SIG-M5 treated with dmso at 0.1 percent for 504 hours (cell line): Measurements from ENCODE around the gene FNDC3B.
A peak's percentile ranks its signal among the peaks of the same experiment; 100 is the strongest.

ENCODE experiments used
- DNase-seq: peaks from one replicate; lab custom pipeline; 2025; ENCODE audit not compliant: unreplicated experiment; lab: John Stamatoyannopoulos, UW

FNDC3B gene

GRCh38 chr3:172300862-172301261 lies 261.5 kb downstream of the FNDC3B start:
- no peak for DNase-seq

DNA sequence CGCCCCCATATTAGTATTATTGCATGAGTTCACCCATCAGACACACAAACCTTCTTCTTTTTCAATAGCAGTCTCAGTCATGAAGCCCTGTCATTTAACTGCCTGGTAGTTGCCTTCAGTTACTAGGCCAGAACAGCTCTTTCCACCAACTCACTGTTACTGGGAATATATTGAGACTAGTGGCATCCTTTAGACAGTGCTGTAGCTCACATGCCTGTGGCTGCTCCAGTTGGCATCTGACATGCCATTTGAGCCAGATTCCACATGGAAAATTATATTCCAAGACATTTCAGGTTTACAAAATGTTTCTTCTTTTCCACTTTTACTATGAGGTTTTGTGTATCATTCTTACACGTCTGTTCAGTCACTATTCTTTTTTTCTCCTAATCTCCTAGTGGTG lies 262.8 kb downstream of the FNDC3B start:
- no peak for DNase-seq

DNA sequence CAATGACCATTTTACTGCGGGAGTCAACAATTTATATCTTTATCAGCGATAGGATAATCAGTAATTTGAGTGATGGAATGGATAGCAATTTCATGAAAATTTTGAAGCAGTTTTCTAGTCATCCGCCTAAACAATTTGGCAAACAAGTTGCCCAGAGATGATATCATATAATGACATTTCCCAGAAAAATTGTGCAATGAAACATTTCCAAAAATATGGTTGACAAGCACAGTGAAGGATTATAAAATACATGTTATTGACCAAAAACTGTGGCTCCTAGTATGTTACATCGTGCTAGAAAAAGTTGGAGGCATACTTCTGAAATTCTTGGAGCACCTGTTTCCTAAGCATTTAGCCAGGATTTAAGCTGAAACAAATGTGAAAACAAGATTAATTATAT lies 263.8 kb downstream of the FNDC3B start:
- no peak for DNase-seq

- no peak for DNase-seq
Measured at GRCh38 chr3:172303941-172304558, 264.7 kb downstream of the FNDC3B start.

GRCh38 chr3:172305552-172305951 lies 266.2 kb downstream of the FNDC3B start:
- DNase-seq = no peak

- no peak for DNase-seq
Measured at GRCh38 chr3:172305974-172306373, 266.6 kb downstream of the FNDC3B start.

DNA sequence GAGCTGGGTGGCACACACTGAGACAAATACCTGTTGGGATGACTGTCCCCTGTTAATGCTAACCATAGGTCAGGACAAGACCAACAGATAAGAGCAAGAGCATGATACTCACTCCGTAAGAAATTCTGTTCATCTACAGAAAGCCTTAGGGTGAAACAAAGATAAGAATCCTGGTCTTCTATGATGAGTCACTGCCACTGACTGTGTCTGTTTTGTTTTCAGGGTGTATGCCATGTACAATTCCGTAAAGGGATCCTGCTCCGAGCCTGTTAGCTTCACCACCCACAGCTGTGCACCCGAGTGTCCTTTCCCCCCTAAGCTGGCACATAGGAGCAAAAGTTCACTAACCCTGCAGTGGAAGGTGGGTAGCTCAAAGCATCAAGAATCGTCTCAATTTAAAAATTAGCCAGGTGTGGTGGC lies 267.8 kb downstream of the FNDC3B start:
- no peak for DNase-seq

- no peak for DNase-seq
Measured at GRCh38 chr3:172309059-172309458, 269.7 kb downstream of the FNDC3B start.

DNA sequence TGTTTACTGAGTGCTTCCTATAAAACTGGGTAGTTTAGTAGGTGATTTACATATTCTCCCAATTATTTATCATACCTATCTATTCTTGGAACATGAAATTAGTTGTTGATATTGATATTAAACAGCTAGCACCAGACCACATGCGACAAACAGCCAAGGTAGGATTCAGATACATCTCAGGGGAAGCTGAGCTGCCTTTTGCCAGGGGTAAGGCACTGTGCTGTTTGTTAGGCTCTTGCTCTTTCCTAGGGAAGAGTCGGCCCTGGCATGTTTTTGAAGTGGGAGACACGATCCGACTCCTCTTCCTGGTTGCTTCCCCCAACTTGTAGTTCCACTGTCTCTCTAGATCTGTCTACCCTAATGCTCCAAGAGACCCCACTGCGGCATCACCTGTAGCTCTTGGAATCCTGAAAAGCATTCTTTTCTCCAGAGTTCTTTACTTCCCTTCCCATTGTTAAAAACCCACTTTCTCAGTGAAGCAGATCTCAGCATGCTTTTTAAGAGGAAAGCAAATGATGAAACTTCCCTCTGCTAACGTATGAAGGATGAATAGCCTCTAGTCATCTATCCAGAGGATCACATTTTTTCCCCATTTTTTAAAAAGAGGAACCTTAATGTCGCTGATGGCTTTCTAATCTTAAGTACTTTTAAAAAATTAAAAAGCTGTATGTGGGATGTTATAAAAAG lies 270.5 kb downstream of the FNDC3B start:
- no peak for DNase-seq

GRCh38 chr3:172310428-172310760 lies 271.0 kb downstream of the FNDC3B start:
- DNase-seq = no peak

- no peak for DNase-seq
Measured at GRCh38 chr3:172311217-172311616, 271.8 kb downstream of the FNDC3B start.

GRCh38 chr3:172312001-172312400 lies 272.6 kb downstream of the FNDC3B start:
- DNase-seq = no peak

- DNase-seq = no peak
Measured at GRCh38 chr3:172312711-172313110, 273.3 kb downstream of the FNDC3B start.

- no peak for DNase-seq
Measured at GRCh38 chr3:172313671-172314070, 274.3 kb downstream of the FNDC3B start.

DNA sequence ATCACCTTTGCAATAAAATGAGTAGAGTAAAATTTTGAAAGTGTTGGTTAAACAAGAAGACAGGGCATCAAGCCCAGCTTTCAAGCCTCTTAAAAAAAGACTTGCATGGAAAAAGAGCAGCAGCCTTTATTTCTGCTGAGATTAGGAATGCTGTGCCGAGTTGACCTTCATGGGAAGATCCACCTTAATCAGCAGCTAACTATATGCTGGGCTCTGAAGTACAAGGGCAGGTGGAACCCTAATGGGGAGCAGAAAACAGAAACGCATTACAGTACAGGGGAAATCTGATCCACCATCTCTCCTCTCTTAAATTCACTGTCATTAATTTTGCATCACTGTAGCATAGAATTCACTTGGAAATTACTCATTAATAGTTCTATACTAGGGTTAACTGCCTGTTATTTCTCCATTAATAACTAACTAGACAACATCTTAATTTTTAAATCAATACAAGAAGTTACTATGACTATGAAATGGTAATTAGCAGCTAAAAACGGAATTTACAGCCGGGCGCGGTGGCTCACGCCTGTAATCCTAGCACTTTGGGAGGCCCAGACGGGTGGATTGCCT lies 275.3 kb downstream of the FNDC3B start:
- DNase-seq = no peak

DNA sequence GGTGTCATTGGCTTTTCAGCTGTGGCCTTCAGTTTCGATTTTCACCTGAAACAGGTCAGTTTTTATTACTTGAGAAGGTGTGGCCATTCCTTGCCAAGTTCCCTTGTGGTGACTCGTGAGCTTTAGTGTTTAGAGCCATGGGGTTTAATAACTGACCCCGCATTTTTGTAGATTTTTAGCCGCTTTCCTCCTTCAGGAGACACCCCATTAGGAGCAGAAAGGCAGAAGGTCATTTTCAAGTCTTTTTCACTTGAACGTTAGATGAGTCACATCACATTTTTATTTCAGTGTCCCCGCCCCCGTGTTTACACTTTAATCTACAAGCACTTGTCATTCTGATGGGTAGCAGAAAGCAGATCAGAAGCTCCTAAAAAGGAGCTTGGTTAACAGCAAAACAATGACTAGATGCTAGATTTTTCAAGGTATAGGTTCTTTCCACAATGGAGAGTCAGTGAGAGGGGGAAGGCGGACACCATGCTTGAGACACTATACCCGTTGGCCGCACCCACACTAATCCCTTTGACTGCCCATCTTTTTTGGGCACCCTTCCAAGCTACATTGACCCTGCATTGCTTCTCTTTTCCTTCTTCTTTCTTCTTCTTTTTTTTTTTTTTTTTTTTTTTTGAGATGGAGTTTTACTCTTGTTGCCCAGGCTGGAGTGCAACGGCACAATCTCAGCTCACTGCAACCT lies 276.2 kb downstream of the FNDC3B start:
- no peak for DNase-seq

GRCh38 chr3:172316758-172317157 lies 277.4 kb downstream of the FNDC3B start:
- DNase-seq = no peak

DNA sequence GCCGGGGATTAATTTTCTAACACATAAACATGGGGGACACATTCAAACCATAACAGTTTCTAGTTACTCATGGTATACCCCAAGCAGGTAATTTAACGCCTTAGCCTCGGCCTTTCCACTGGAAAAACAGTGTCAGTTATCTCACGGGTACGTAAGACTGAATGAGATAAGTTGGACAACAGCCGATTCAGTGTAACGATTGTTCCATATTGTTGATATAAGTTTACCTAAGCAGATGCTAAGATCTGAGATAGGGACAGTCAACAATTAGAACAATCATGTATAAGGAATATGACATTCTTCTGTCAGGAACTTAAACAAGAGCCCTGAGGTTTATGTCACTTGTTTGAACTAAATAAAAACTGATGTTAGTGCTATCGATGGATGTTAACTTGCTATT lies 278.1 kb downstream of the FNDC3B start:
- DNase-seq = no peak

- peak; percentile 26 for DNase-seq
Measured at GRCh38 chr3:172317984-172318383, 278.6 kb downstream of the FNDC3B start.

GRCh38 chr3:172319595-172319994 lies 280.2 kb downstream of the FNDC3B start:
- no peak for DNase-seq

- DNase-seq = no peak
Measured at GRCh38 chr3:172320468-172320867, 281.1 kb downstream of the FNDC3B start.

DNA sequence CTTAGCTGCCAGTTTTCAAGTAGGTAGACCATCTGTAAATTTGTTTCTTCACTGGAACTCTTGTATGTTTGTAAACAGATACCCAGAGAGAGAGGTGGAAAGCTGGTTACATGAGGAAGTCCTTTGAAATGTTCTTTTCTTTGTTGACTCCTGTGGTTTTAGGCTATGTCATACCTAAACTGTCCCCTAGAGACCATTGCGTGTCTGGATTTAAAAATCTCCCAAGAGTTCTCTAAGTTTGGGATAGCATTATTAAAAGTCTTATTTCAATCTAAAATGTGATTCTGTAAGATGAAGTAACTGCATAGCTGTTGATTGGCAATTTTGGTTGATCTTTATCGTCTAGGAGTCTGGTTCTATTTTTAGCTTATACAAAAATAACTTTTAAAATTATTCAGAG lies 281.7 kb downstream of the FNDC3B start:
- DNase-seq = peak; percentile 9
